HG02852 (cell line): ENCODE data around the gene HIGD2A.

Source experiments
- ATAC-seq: cut with Tn5 transposase; IDR thresholded peaks from one replicate; pipeline ENCODE4 v1.9.1; 2021; ENCODE audit warnings: mild to moderate bottlenecking, moderate library complexity; ENCODE audit not compliant: unreplicated experiment

HIGD2A gene

DNA sequence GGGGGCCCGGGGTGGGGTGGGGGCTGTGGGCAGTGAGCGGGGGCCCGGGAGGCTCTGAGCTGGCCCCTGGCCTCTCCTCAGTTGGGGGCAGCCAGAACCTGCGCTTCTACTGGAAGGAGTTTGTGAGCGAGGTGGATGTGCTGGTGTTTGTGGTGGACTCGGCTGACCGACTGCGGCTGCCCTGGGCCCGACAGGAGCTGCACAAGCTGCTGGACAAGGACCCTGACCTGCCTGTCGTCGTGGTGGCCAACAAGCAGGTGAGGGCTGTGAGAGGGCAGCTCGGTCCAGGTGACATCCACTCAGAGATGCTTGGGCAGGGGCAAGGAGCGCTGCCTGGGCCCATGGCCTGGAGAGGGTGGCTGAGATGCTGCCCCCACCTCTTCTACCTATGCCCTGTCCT, 19.8 kb upstream of the HIGD2A start:
- ATAC-seq: no peak

DNA sequence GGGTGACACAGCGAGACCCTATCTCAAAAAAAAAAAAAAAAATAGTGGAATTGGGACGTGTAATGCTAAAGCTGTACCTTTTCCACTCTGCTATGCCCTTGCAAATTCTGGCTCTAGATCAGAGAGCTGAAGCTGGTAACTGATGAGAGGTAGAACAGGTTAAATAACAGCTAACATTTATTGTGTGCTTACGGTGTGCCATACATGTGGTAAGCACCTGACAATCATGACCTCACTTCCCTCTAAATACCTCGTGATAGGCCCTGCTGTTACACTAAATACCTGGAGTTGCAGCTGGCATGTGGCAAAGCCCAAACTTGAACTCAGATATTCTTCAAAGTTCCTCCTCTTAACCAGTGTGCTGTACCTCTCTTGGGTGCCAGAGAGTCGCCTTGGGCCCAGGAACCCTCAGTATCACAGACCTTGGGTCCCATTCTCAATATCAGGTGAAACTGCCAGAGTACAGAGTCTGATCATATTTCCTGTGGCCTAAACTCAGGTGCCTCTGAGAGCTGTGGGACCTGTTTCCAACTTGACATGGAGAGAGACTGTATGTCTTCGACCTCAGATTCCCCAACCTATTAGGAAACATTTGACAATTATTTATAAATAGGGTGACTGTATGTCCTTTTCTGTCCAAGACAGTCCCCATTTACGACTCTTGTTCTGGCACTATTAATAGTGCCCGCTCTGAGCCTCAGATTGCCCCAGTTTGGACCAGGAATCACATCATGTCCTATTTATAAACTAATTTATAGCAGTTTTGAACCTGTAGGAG, 18.4 kb upstream of the HIGD2A start:
- ATAC-seq: no peak

GRCh38 chr5:176371621-176372539, 16.7 kb upstream of the HIGD2A start:
- ATAC-seq: no peak

DNA sequence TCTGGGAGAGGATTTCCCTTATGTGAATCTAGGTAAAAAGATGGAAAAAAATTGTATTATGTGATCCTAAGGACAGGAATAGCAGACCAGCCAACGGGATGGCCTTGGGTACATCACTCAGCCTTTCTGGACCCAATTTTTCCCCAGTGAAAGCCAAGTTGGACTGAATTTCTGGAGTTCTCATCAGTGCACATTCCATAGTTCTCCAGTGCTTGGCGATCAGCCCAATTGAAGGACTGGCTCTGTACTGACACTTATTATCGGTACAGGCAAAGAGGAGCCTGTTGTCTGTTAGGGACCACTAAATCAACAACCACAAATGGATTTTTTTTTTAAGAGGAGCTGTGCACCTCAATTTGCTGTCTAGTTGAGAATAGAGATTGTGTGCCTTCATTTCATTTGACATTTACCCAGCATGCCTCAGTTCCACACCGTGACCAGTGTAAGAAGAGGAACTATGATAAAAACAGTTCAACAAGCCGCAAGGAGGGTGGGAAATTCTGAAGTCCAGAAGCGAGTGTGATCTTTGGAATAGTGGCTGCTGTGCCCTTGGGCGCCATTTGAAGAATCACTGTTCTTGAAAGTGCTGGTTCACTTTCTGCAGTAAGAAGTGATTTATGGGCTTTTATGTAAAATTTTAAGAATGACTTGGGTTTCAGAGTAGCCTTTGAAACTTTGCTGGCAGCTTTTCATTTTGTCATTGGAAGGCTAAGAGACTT, 15.3 kb upstream of the HIGD2A start:
- no peak for ATAC-seq

DNA sequence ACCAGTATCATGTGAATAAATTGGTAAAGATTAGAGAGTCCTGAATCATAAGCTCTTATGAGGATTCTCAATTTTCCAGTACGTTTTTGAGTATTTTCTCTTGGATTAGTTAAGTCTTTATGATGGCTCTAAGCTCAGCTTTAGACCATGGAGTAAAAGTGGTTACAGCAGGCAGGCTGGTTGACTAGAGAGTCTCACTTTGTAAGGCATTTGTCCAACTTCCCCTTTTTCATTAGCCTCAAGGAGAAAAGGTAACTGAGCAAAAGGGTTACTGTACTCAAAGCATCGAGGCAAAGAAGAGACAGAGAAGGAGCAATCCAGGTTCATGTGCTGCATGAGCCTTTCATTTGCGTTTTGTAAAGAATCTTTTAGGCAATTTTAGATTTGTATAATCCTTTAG, 8.7 kb upstream of the HIGD2A start:
- ATAC-seq: peak; percentile 77

DNA sequence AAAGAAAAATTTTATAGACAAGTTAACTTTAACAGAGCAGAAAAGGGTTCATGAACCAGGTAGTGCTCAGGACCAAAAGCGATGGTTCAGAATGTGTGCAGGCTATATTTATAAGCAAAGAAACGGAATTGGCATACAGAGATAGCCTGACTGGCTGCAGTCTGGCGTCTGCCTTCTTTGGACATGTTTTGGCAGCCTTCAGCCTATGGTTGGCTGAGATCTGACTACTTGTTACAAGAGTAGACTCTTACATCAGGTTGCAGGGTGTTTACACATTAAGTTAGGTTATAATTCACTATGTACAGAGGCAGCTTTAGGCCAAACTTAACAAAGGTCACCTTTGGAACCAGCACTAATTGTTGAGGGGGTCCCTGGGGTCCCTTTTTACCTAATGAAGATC, 7.1 kb upstream of the HIGD2A start:
- no peak for ATAC-seq

GRCh38 chr5:176381979-176382378, 6.6 kb upstream of the HIGD2A start:
- no peak for ATAC-seq

DNA sequence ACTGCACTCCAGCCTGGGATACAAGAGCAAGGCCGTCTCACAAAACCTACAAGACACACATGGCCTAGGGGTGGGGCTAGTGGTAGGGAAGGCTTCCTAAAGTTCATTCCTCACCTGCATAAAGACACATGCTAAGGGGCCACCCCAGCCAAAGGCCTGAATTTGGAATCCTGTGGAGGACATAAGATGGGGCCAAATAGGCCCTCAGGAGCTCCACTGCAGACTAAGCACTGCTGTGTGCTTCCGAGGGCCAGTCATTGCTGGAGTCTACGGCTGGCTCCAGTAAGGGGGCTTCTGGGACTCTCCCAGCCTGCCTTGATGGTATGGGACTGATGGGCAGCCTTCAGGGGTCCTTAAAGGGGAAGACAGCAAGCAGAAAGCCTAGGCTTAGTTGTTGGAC, 5.8 kb upstream of the HIGD2A start:
- ATAC-seq: no peak

- no peak for ATAC-seq
Measured at GRCh38 chr5:176383248-176383905, 5.2 kb upstream of the HIGD2A start.

DNA sequence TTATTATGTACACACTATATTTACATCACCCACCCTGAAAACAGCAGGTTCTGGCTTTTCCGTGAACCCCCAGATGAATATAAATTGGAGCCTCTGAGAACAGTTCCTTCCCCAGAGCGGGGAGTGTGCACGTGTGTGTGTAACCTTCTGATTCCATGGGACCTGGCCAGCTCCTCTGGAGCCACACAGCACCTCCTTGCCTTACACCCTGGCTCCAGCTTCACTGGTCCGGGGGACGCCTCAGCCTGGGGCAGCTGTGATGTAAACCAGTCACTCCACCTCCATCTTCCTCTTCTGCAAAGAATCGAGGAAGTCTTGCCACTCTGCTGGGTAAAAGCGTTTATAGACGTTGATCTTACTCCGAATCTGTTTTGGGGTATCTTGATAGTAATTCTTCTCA, 4.6 kb upstream of the HIGD2A start:
- no peak for ATAC-seq

DNA sequence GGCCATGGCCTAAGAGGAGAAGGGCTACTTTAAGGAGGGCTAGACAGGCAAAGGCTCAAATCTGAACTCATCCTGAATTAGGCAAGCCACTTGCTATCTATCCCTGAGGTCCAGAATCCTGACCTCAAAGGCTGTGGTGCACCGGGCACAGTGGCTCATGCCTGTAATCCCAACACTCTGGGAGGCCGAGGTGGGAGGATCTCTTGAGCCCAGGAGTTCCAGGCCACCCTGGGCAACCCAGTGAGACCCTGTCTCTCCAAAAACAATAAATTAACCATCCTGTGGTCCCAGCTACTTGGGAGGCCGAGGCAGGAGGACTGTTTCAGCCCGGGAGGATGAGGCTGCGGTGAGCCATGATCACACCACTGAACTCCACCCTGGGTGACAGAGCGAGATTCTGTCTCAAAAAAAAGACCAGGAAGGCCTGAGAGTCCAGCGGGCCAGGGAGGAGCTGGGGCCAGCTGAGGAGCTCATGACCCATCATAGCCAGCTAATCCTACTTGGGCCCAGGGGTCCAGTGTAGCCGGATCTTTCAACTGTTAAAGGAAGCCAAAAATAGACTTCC, 4.1 kb upstream of the HIGD2A start:
- ATAC-seq: no peak

GRCh38 chr5:176384991-176385390, 3.6 kb upstream of the HIGD2A start:
- no peak for ATAC-seq

DNA sequence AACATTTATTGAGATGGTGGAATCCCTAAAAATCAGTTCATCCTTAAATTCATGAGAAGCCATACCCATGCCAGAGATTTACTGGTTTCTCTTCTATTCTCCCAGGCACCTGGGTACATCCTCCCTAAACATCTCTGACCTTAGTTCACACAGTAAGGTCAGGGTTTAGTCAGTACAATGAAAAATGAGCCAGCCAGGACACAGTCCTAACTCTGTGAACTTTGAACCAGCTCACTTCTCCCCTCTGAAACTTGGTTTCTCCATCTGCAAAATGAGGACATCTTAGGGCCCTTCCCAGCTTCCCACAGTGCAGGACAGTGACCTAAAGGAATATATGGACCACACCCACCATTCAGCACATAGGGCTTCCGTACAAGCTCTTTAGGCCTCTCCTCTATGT, 2.1 kb upstream of the HIGD2A start:
- ATAC-seq: no peak

GRCh38 chr5:176387384-176387925, 1.1 kb upstream of the HIGD2A start:
- no peak for ATAC-seq

GRCh38 chr5:176388003-176388443, 528 bp upstream of the HIGD2A start:
- ATAC-seq: no peak

DNA sequence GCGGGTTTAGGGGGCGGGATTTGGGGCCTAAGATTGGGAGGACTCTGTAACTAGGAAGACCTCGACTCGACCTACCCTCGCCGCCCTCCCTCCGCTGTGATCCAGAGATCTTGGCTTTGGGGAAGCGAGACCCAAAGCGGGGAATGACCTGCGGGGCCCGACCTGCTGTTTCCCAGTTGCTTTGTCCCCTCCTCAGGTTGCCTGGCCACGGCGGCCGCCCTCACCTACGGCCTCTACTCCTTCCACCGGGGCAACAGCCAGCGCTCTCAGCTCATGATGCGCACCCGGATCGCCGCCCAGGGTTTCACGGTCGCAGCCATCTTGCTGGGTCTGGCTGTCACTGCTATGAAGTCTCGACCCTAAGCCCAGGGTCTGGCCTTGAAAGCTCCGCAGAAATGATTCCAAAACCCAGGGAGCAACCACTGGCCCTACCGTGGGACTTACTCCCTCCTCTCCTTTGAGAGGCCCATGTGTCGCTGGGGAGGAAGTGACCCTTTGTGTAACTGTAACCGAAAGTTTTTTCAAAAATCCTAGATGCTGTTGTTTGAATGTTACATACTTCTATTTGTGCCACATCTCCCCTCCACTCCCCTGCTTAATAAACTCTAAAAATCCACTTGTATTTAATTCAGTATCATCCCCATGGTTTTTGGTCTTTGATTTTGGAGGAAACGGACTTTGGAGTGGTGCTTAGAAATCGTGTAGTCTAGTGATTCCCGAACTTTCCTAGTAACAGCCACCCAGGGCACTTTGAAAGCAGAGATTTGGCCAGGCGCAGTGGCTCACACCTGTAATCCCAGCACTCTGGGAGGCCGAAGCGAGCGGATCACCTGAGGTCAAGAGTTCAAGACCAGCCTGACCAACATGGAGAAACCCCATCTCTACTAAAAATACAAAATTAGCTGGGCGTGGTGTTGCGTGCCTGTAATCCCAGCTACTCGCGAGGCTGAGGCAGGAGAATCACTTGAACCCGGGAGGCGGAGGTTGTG, 878 bp downstream of the HIGD2A start:
- peak; percentile 30 for ATAC-seq

- ATAC-seq: no peak
Measured at GRCh38 chr5:176391479-176391878, 2.9 kb downstream of the HIGD2A start.

DNA sequence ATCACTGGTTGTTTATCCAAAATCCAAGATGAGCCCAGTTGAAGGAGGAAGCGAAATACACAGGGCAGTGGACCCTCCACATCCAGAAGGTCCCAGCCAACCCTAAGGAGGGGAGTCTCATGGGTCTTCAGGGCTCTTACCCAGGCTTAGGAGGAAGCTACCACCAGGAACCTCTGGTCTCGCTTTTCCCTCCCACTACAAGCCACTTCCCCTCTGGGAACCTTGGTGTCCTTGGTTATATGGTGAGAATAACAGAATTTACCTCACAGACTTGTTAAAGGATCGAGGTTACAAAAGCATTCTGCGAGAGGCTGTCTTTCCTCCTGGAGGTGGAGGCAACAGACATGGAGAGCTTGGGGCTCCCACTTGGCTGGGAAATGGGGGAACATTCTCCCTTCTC, 3.4 kb downstream of the HIGD2A start:
- ATAC-seq: no peak

- no peak for ATAC-seq
Measured at GRCh38 chr5:176392526-176392925, 4.0 kb downstream of the HIGD2A start.
